HepG2 (cell line): ENCODE results near the gene PTPRH.

Experiments
- ARNT ChIP-seq: fragments of 450-650 bp; IDR thresholded peaks from 2 replicates; pipeline ENCODE4 v1.6.1; 2017
- HHEX ChIP-seq: IDR thresholded peaks from 2 replicates; pipeline ENCODE4 v1.6.1; 2016; ENCODE audit warnings: control low read depth
- MEIS1 ChIP-seq: sonication (generic); formaldehyde crosslinking; IDR thresholded peaks from 2 replicates; pipeline ENCODE4 v1.9.0; 2021; ENCODE audit warnings: mild to moderate bottlenecking, missing genetic modification reagents, moderate library complexity, borderline replicate concordance
- ZNF660 ChIP-seq: sonication (generic); formaldehyde crosslinking; IDR thresholded peaks from 2 replicates; pipeline ENCODE4 v1.5.1; 2020; ENCODE audit warnings: mild to moderate bottlenecking, low read depth, missing genetic modification reagents, borderline replicate concordance
- TF ChIP-seq, protein P1 (sequence below): sonication (generic); formaldehyde crosslinking; IDR thresholded peaks from 2 replicates; pipeline ENCODE4 v1.5.0; 2020; ENCODE audit warnings: mild to moderate bottlenecking, missing genetic modification reagents, moderate library complexity

DNA sequence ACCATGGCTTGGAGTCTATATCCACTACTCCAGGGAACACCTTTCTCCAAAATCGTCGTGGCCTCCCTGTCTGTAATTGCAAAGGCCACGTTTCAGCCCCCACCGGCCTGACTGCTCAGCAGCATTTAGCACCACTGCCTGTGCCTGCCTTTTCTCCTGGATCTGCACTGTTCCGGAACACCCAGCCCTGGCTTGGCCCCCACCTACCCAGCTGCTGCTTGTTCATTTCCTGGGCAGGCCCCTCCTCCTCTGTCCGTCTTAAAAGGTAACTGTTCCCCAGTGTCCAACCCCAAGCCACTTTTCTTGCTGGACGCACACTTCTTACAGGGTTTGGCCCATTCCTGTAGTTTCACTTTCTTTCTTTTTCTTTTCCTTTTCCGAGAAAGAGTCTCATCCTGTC lies 20.7 kb downstream of the PTPRH start:
- TF ChIP-seq ARNT (no peak), MEIS1 (CRISPR knock-in tag) (no peak), HHEX (CRISPR knock-in tag) (no peak), ZNF660 (CRISPR knock-in tag) (no peak)
- TF ChIP-seq, protein P1, sequence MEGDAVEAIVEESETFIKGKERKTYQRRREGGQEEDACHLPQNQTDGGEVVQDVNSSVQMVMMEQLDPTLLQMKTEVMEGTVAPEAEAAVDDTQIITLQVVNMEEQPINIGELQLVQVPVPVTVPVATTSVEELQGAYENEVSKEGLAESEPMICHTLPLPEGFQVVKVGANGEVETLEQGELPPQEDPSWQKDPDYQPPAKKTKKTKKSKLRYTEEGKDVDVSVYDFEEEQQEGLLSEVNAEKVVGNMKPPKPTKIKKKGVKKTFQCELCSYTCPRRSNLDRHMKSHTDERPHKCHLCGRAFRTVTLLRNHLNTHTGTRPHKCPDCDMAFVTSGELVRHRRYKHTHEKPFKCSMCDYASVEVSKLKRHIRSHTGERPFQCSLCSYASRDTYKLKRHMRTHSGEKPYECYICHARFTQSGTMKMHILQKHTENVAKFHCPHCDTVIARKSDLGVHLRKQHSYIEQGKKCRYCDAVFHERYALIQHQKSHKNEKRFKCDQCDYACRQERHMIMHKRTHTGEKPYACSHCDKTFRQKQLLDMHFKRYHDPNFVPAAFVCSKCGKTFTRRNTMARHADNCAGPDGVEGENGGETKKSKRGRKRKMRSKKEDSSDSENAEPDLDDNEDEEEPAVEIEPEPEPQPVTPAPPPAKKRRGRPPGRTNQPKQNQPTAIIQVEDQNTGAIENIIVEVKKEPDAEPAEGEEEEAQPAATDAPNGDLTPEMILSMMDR = no peak
